Measurements from ENCODE around the gene MSN.
"Not testable (repeated sequence)": the region's sequence is repeated elsewhere in the genome, so short reads cannot be mapped to it uniquely, and the experiment has no call there.

Gene MSN

DNA sequence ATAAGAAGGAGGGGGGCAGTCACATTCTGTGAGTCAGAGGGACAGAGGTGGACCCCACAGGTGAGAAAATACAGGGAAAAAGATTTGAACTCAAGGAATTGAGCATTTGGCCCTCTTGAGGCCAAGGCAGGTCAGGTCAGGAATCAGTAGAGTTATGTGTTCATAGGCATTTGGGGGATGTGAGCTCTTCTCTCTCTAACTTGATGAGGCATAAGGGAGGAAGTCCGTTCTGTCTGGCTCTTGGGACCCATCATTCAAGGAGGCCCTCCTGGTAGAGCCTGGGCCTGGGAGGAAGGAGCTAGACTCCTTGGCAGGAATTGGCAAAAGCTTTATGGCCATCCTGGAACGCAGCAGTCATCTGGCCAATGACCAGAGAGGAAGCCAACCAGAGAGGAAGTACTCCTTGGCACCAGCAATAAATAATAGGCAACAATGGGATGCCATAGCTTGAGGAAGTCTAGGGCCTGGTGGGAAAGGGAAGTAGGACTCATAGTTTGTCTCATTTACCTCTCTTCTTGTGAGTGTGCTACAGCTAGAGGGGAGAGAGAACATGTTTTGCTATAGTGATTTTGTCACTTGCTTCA lies 53.0 kb downstream of the MSN start:
- no peak for DNase-seq

- DNase-seq, result peak; percentile 58
Observed at GRCh38 chrX:65723706-65724105, 56.3 kb downstream of the MSN start.

DNA sequence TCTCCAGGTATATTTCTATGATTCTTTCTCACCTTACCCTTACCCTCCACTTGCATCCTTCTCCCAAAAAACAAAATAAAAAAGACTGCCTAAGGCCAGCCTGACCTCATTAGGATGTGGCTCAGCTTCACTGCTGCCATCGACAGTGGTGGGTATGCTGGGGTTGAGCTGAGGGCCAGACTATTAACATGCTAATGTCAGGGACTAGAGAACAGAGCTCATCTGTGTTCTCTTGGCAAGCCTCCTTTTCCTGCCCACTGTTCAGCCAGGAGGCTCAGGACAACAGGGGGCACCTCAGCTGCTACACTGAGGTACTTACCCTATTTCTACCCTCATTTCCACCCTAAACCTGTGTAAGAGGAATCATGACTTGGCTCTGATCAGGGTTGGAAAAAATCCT lies 59.3 kb downstream of the MSN start:
- no peak for DNase-seq

DNA sequence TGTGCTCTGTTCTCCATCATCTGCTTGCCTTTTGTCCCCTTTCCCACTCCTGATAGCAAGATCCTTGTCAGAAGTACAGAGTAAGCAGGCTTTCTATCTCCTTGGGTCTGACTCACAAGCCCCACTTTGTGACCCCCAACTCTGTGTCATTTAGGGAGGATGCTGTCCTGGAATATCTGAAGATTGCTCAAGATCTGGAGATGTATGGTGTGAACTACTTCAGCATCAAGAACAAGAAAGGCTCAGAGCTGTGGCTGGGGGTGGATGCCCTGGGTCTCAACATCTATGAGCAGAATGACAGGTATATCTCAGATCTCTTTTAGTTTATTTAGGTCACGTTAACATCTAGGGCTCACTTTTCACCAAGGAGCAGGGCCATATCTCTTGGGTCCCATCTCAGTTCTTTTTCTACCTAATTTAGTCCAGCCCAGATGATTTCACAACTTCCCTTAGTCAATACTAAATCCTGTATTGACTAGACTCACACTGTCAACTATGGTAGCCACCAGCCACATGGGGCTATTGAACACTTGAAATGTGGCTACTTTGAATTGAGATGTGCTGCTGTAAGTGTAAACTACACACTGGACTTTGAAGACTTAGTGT lies 64.3 kb downstream of the MSN start:
- DNase-seq, result no peak

GRCh38 chrX:65740909-65741308 lies 73.5 kb downstream of the MSN start:
- DNase-seq, result no peak

DNA sequence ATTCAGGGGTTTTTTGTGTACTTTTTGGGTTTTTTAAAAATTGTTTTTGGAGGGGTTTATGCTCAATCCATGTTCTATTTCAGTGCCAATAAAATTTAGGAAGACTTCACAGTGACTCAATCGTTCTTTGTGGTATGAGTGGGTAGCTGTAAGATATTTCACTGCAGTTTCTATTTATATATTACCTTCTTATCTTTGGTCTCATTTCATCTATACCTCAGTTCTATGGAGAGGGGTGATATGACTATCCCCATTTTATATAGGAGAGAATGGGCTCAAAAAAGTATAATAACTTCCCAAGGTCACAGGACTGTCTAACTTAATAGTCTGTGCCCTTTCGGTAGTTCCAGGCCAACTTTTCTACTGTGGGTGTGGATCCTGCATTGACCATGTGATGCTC lies 74.4 kb downstream of the MSN start:
- DNase-seq, result no peak

GRCh38 chrX:65744965-65745364 lies 77.5 kb downstream of the MSN start:
- DNase-seq, result no peak

- no peak for DNase-seq
Observed at GRCh38 chrX:65745427-65745826, 78.0 kb downstream of the MSN start.

DNA sequence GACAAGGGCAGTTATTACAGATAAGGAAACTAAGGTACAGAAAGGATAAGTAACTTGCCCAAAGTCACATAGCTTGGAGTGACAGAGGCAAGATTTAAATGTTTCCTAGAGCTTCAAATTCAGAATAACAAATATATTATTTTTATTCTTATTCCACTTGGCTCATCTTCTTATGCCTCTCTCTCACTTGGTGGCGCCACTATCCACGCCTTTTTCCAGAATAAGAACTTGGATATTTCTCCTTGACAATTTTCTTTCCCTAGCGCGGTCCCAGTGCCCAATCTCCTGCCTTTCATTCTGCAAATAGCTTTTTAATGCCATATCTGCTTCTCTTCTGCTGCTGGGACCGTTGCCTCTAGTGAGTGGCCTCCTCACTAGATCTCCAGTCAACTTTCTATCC lies 78.5 kb downstream of the MSN start:
- DNase-seq, result no peak

GRCh38 chrX:65750674-65751469 lies 83.4 kb downstream of the MSN start:
- DNase-seq, result peak; percentile 67

DNA sequence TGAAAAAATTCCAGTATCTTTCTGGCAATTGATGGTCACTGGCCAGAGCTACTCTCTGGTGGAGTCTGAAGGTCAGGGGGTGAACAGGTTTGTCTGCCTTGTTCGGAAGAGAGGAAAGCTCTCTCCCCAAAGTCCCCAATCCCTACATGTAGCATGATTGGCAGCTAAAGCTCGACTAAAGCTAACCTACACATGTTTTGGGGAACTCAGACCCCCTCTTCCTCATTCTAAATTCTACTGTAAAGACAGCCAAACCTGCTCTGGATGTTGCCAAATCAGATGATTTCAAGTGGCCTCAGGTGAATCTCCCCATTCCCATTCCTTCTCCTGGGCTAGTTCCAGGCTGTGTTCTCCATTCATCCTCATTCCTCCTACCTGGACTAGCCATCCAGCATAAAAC lies 84.1 kb downstream of the MSN start:
- no peak for DNase-seq

- DNase-seq, result no peak
Observed at GRCh38 chrX:65752294-65752693, 84.8 kb downstream of the MSN start.

DNA sequence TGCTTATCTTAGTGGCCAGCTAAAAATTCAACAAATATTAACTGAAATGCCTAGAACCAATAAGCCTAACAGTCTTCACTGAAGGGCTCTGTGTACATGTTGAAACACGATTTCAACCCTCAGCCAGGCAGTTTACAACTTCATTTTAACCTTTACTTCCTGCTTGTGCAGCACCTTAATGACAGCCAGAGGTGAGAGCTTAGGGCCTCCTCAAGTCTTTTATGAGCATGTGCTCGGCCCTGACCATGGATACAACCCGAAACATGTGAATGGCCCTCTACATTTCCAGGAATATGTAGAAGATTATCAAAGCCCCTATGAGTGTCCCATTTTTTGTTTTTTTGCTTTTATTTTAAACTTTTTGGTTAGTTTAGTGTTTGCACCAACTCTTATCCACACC lies 88.3 kb downstream of the MSN start:
- DNase-seq, result no peak

DNA sequence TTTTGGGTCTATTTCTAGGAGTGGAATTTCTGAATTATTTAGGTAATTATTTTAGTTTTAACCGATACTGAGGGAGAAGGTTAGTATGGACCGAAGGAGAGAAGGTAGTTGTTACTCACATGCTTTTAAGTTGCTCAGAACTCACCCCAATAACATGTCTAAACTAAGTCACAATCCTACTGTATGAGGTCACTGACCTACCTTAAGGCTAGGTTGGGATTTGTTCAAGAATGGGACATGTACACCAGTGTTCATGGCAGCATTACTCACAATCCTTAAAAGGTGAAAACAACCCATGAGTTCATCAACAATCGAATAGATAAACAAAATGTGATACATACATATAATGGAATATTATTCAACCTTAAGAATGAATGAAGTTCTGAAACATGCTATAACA lies 90.5 kb downstream of the MSN start:
- no peak for DNase-seq

DNA sequence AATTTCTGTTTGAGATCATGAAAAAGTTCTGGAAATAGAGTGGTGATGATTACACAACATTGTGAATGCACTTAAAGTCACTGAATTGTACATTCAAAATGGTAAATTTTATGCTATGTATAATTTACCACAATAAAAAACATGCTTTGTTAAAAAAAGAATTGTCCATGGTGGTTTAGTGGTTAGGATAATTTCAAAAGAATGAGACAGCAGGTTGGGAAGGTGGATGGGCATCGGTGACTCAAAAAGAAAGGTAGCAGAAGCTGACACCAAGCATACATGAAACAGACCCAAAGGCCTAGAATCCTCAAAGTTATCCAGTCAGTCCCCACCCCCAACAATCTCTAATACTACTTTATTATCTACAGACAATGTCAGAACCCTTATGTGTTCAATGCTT lies 91.1 kb downstream of the MSN start:
- DNase-seq, result no peak

DNA sequence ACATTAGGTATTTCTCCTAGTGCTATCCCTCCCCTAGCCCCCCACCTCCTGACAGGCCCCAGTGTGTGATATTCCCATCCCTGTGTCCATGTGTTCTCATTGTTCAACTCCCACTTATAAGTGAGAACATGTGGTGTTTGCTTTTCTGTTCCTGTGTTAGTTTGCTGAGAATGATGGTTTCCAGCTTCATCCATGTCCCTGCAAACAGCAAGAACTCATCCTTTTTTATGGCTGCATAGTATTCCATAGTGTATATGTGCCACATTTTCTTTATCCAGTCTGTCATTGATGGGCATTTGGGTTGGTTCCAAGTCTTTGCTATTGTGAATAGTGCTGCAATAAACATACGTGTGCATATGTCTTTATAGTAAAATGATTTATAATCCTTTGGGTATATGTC lies 92.1 kb downstream of the MSN start:
- DNase-seq, result not testable (repeated sequence)

DNA sequence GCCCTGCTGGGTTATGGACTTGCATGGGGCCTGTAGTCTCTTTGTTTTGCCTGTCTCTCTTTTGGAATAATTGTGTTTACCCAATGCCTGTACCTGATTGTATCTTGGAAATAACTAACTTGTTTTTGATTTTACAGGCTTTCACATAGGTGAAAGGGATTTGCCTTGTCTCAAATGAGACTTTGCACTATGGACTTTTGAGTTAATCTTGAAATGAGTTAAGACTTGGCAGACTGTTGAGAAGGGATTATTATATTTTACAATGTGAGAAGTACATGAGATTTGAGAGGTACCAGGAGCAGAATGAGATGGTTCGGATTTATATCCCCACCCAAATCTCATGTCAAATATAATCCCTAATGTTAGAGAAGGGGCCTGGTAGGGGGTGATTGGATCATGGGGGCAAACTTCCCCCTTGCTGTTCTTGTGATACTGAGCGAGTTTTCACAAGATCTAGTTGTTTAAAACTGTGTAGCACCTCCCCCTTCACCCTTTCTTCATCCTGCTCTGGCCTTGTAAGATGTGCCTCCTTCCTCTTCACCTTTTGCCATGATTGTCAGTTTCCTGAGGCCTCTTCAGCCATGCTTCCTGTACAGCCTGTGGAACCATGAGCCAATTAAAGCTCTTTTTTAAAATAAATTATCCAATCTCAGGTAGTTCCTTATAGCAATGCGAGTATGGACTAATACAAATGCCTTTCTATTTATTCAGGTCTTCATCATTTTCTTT lies 102.3 kb downstream of the MSN start:
- no peak for DNase-seq

GRCh38 chrX:65772842-65773241 lies 105.4 kb downstream of the MSN start:
- no peak for DNase-seq

GRCh38 chrX:65781845-65782244 lies 114.4 kb downstream of the MSN start:
- DNase-seq, result no peak

DNA sequence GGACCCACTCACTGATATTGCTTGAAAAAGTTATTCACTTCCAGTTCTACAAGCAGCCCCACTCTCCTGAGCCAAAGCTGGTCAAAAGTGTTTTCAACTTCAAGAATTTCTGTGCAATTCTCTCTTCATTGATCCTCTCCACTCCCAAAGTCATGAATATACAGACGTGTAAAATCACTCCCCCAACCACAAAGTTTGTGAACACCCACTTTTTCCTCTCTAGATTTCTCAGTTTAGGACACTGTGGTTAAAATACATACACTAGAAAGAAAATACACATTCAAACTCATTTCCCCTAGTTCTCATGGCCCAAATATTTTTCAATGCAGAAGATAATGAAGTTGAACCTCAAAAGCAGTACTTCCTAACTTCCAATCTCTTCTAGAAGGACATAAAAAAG lies 116.3 kb downstream of the MSN start:
- DNase-seq, result no peak
